Activated CD4-positive, alpha-beta T cell treated with anti-CD3 and anti-CD28 coated beads for 4 hours (primary cell): Measurements from ENCODE around the gene CCL22.
"Not testable (repeated sequence)": the region's sequence is repeated elsewhere in the genome, so short reads cannot be mapped to it uniquely, and the experiment has no call there.

Experiments used
- DNase-seq, 2 donors: peaks; one replicate each; pipeline ENCODE4 v3.0.0-alpha.2; 2020

Gene CCL22

GRCh38 chr16:57397493-57397892 is 38.9 kb downstream of the CCL22 start:
- not testable (repeated sequence) for DNase-seq

DNA sequence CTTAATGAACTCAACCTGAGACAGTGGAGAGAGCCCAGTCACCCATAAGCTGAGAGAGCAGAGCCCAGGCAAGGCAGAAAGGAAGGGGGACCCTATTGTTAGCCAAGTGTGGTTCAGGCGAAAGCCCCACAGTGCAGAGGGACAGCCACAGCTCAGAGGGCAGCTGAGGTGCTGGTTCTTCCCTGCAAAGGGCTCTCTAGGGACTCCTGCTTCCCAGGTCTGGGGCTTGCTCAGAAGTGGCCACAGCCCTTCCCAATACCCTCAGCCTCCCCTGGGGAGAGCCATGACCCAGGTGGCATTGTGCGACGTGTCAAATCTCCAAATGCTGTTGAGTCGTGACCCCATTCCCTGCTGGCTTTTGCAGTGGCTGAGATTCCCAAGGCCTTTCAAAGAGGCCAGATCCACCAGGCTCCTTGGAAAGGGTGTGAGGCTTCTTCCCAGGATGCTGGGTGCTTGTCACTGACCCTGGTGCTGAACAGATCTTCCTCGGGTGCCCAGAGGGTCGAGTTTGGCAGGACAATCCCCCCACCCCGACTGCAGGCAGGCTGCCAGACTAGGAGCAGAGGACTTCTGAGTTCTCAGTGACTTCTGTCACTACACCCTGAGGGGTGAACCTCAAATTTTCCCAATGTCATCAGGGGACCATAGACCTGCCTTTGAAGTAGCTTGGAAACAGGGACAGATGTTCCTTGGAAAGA is 43.5 kb downstream of the CCL22 start:
- DNase-seq: no peak

GRCh38 chr16:57403965-57404817 is 45.6 kb downstream of the CCL22 start, which contains the start of gene CCL17:
CCL17 (plus strand) TSS chr16:57404767; CDS start chr16:57413933, 9,166 bp downstream.
- DNase-seq: no peak

GRCh38 chr16:57405097-57405496 is 46.5 kb downstream of the CCL22 start:
- DNase-seq: no peak

- no peak for DNase-seq
Observed at GRCh38 chr16:57406881-57407280, 48.3 kb downstream of the CCL22 start.

DNA sequence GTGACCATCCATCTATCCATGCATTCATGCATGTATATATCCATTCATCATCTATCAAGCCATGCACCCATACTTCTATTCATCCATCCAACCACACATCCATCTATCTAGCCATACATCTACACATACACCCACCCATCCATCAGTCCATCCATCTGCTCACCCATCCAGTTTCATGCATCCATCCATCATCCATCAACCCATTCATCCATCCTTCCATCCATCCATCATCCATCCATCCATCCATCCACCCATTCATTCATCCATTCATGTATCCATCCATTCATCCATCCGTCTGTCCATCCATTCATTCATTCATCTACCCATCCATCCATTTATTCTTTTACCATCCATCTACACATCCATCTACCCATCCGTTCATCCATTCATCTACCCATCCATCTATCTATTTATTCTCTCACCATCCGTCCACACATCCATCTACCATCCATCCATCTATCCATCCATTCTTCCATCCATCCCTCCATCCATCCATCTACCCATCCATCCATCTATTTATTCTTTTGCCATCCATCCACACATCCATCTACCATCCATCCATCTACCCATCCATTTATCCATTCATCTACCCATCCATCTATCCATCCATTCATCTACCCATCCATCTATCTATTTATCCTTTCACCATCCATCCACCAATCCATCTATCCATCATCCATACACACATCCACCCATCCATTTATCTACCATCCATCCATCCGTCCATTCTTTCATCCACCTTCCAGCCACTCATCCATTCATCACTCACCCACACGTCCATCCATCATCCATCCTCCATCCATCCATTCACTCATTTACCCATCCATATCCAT is 49.2 kb downstream of the CCL22 start:
- no peak for DNase-seq

DNA sequence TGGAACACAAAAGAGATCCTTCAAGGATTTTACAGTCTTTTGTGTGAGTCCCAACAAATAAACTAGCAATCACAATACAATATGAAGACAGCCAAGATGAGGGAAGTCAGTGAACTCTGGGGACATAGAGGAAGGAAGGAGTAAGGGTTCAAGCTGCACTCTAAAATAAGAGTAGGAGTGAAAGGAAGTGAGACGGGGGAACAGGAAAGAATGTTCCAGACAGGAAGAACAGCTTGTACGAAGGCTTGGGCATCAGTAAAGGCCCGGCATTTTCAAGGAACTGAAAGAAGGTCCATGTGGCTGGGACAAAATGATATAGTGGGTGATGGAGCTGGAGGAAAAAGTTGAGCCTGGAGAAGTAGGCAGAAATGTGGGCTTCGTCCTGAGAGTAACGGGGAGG is 50.5 kb downstream of the CCL22 start:
- DNase-seq: no peak

DNA sequence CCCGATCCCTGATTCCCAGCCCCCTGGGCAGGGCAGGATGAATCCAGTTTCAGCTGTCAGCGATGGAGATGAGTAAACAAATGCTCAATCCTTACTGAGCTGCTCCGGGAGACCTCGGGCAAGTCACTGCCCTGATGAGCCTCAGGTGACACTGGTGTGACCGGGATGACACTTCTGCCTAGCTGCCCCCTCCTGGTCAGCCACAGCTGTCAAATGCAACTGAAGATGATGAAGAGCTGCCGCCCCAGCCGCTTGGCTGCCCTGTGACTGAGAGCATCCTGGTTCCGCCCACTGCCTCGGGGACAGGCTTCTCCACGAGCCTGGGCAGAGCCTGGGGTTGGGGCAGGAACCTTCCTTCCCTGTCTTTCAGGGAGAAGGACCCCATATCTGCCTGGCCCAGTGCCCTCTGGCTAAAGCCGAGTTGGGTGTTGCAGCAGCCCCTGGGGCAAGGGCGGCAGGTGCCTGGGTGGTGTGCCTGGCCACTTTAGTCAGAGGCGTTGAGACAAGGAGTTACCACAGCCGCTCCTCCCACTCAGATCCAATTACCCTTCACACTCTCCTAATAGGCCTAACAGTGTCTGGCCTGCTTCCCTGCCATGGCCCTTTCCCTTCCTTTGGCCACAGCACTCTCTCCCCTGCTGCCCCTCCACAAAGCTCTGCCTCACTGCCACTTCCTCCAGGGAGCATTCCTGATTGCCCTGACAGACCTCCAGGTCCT is 51.4 kb downstream of the CCL22 start:
- no peak for DNase-seq

DNA sequence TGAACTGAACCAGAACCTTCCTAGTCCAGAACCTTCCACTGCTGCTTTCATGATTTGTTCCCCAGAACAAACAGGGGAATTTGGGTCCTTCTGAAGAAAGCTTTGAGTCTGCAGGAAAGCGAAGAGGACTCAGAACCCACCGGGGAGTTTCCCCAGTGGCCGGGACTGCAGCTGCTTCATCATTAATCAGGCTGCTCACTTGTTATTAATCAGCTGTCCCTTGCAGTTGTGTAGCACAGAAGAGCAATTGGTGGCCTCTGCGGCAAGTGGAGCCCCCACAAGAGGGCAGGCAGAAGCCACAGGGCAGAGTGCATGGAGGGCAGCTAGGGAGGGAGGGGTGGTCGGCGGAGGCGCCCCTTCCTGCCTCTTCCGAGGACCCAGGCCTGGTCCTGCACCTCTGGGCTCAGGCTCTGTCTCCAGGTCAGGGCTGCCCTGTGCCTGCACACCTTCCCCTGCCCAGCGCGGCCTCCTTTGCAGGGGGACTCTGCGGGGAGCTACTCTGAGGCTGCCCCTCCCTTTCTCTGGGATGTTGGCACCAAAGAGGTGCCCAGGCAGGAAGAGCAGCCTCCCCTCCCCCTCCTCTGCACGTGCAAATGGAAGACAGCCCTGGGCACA is 52.9 kb downstream of the CCL22 start:
- no peak for DNase-seq

- no peak for DNase-seq
Observed at GRCh38 chr16:57412584-57412983, 54.0 kb downstream of the CCL22 start.

DNA sequence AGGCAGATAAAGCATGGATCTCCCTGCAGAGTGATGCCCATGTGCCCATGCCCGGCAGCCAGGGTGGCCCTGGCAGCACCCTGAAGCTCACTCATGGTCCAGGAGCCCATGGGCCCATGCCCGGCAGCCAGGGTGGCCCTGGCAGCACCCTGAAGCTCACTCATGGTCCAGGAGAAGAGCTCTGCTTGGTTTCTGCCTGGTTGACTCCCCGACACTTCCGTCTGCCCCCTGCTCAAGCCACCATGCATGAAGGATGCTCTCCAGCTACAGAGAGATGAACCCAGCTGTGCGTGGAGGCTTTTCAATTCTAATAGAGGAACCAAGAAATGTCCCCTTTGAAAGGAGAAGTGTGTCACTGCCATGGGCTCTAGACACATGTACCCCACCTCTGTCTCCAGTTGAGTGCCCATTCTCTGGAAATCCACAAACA is 54.7 kb downstream of the CCL22 start:
- DNase-seq: no peak

DNA sequence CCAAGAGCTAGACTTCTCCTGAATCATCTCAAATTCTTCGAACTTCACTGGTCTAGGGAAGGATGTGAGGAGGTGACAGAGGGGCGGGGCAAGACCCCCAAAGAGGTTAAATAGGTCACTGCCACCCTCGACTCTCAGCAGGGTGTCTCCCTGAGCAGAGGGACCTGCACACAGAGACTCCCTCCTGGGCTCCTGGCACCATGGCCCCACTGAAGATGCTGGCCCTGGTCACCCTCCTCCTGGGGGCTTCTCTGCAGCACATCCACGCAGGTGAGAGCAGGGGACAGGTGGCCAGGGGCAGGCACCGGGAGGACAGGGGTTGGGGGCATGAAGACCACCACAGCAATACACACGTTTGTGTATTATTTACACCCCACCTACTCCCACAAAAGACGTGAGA is 55.1 kb downstream of the CCL22 start:
- DNase-seq: no peak
